IMR-90 (cell line): ENCODE results near the gene DUS1L. TPM values are rescaled to one million over a fixed set of nuclear protein-coding genes. Genes with fewer than 3 reads are reported as not detected.

Experiments
- ATAC-seq: fragments of 200-7000 bp; cut with Tn5 transposase; 2 replicates; pipeline ENCODE4 v1.9.1; 2020; ENCODE audit warnings: low read depth, mild to moderate bottlenecking, moderate library complexity
- BruUV-seq: library from RNA; stranded (reverse); fragments of 400-500 nt; replicated peaks from 2 replicates; lab custom pipeline; 2021; lab: Mats Ljungman, UMichigan
- CTCF ChIA-PET: fragments of 300-600 bp; formaldehyde crosslinking; extraction: SDS; loops from one replicate; lab custom pipeline; 2021; ENCODE audit warnings: antibody characterized with exemption; lab: Yijun Ruan, JAX
- POLR2A ChIA-PET: fragments of 300-600 bp; sonication (Branson Sonifier 250); formaldehyde crosslinking; loops from one replicate; lab custom pipeline; 2022; ENCODE audit warnings: antibody characterized with exemption; ENCODE audit not compliant: unreplicated experiment; lab: Charles Lee
- DNase-seq: peaks from one replicate; pipeline ENCODE4 v3.0.0; 2013
- H2AFZ ChIP-seq: replicated peaks from 2 replicates; pipeline ENCODE3; 2013; ENCODE audit warnings: low read length, mild to moderate bottlenecking; ENCODE audit not compliant: poor library complexity
- H2AK5ac ChIP-seq: 2 replicates; pipeline ENCODE4 v1.6.1; 2013; ENCODE audit warnings: low read depth, low read length, inconsistent platforms
- H2AK9ac ChIP-seq: replicated peaks from 2 replicates; pipeline ENCODE3; 2013; ENCODE audit warnings: mild to moderate bottlenecking, low read depth, low read length, moderate library complexity; ENCODE audit not compliant: poor library complexity
- H2BK120ac ChIP-seq: 2 replicates; pipeline ENCODE4 v1.6.1; 2013; ENCODE audit warnings: low read depth, low read length, inconsistent platforms
- H2BK15ac ChIP-seq: 3 replicates; pipeline ENCODE4 v1.6.1; 2013; ENCODE audit warnings: low read depth, low read length, inconsistent platforms
- H2BK20ac ChIP-seq: 2 replicates; pipeline ENCODE4 v1.6.1; 2013; ENCODE audit warnings: low read depth, mild to moderate bottlenecking, inconsistent platforms, low read length, moderate library complexity
- H2BK5ac ChIP-seq: 2 replicates; pipeline ENCODE4 v1.6.1; 2013; ENCODE audit warnings: mild to moderate bottlenecking, low read depth, low read length, inconsistent platforms; ENCODE audit not compliant: poor library complexity, severe bottlenecking
- H3K14ac ChIP-seq: replicated peaks from 2 replicates; pipeline ENCODE4 v1.6.1; 2013; ENCODE audit warnings: low read depth, low read length, inconsistent platforms
- H3K18ac ChIP-seq: 2 replicates; pipeline ENCODE4 v1.6.1; 2013; ENCODE audit warnings: low read depth, low read length, control low read depth
- H3K23ac ChIP-seq: 2 replicates; pipeline ENCODE4 v1.6.1; 2013; ENCODE audit warnings: low read depth, low read length, inconsistent platforms
- H3K27ac ChIP-seq: 2 replicates; pipeline ENCODE4 v1.5.1; 2013; ENCODE audit warnings: mild to moderate bottlenecking, control low read depth, low read length; ENCODE audit not compliant: insufficient read depth
- H3K27me3 ChIP-seq: 2 replicates; pipeline ENCODE4 v1.6.1; 2013; ENCODE audit warnings: low read length; ENCODE audit not compliant: control insufficient read depth, insufficient read depth
- H3K36me3 ChIP-seq: 2 replicates; pipeline ENCODE4 v1.6.1; 2013; ENCODE audit warnings: low read length, mixed read lengths; ENCODE audit not compliant: control insufficient read depth, insufficient read depth
- H3K4ac ChIP-seq: 2 replicates; pipeline ENCODE4 v1.6.1; 2013; ENCODE audit warnings: low read depth, low read length, inconsistent platforms
- H3K4me1 ChIP-seq: 2 replicates; pipeline ENCODE4 v1.6.1; 2013; ENCODE audit warnings: low read length, mixed read lengths; ENCODE audit not compliant: control insufficient read depth, insufficient read depth
- H3K4me2 ChIP-seq: 2 replicates; pipeline ENCODE4 v1.6.1; 2013; ENCODE audit warnings: low read depth, mild to moderate bottlenecking, control low read depth, low read length, moderate library complexity
- H3K4me3 ChIP-seq: 2 replicates; pipeline ENCODE4 v1.5.1; 2013; ENCODE audit warnings: low read depth, mild to moderate bottlenecking, control low read depth, low read length, moderate library complexity; ENCODE audit not compliant: insufficient read depth
- H3K56ac ChIP-seq: 2 replicates; pipeline ENCODE4 v1.6.1; 2013; ENCODE audit warnings: low read length, inconsistent platforms; ENCODE audit not compliant: insufficient read depth; ENCODE audit errors: extremely low read depth
- H3K79me1 ChIP-seq, 2 experiments: 2 replicates each; pipeline ENCODE4 v1.6.1; 2013; ENCODE audit warnings: low read length in 2 of 2, inconsistent platforms in 1 of 2, low read depth in 1 of 2
- H3K9ac ChIP-seq: 2 replicates; pipeline ENCODE4 v1.6.1; 2013; ENCODE audit warnings: low read depth, low read length, control low read depth
- H3K9me1 ChIP-seq: 2 replicates; pipeline ENCODE4 v1.6.1; 2013; ENCODE audit warnings: low read length, inconsistent platforms; ENCODE audit not compliant: insufficient read depth
- H3K9me3 ChIP-seq: 2 replicates; pipeline ENCODE4 v1.6.1; 2013; ENCODE audit warnings: low read length; ENCODE audit not compliant: control insufficient read depth, insufficient read depth
- H4K20me1 ChIP-seq: 2 replicates; pipeline ENCODE4 v1.6.1; 2013; ENCODE audit warnings: low read length, inconsistent platforms; ENCODE audit not compliant: insufficient read depth
- H4K5ac ChIP-seq: 2 replicates; pipeline ENCODE4 v1.6.1; 2013; ENCODE audit warnings: mild to moderate bottlenecking, low read depth, low read length, control low read depth
- H4K8ac ChIP-seq, 2 experiments: 2 replicates each; pipeline ENCODE4 v1.6.1; 2013; ENCODE audit warnings: low read depth in 2 of 2, low read length in 2 of 2, control low read depth in 1 of 2, inconsistent platforms in 1 of 2
- H4K91ac ChIP-seq: 2 replicates; pipeline ENCODE4 v1.6.1; 2013; ENCODE audit warnings: low read depth, low read length, inconsistent platforms; ENCODE audit not compliant: insufficient read depth
- BHLHE40 ChIP-seq: fragments of 150-350 bp; IDR thresholded peaks from 2 replicates; pipeline ENCODE4 v1.6.1; 2016; ENCODE audit warnings: mild to moderate bottlenecking, low read depth, low read length
- CEBPB ChIP-seq: IDR thresholded peaks from 2 replicates; pipeline ENCODE4 v1.6.1; 2012; ENCODE audit warnings: low read depth, low read length, improper control_type of control experiment
- CHD1 ChIP-seq: IDR thresholded peaks from 2 replicates; pipeline ENCODE4 v1.6.1; 2012; ENCODE audit warnings: low read depth, low read length, improper control_type of control experiment
- CTCF ChIP-seq: conservative IDR thresholded peaks from 2 replicates; pipeline ENCODE4 v1.5.1; 2012; ENCODE audit warnings: mild to moderate bottlenecking, low read depth, low read length, improper control_type of control experiment
- ELK1 ChIP-seq: fragments of 150-350 bp; IDR thresholded peaks from 2 replicates; pipeline ENCODE4 v1.6.1; 2016; ENCODE audit warnings: low read depth, mild to moderate bottlenecking, low read length, moderate library complexity, borderline replicate concordance
- FOS ChIP-seq: fragments of 150-350 bp; IDR thresholded peaks from 2 replicates; pipeline ENCODE4 v1.6.1; 2016; ENCODE audit warnings: low read depth, low read length
- MAFK ChIP-seq: IDR thresholded peaks from 2 replicates; pipeline ENCODE4 v1.6.1; 2012; ENCODE audit warnings: low read depth, low read length, improper control_type of control experiment
- MAZ ChIP-seq: IDR thresholded peaks from 2 replicates; pipeline ENCODE4 v1.6.1; 2012; ENCODE audit warnings: low read depth, mild to moderate bottlenecking, low read length, improper control_type of control experiment, moderate library complexity, borderline replicate concordance
- MXI1 ChIP-seq: IDR thresholded peaks from 2 replicates; pipeline ENCODE4 v1.6.1; 2012; ENCODE audit warnings: low read depth, mild to moderate bottlenecking, low read length, moderate library complexity, borderline replicate concordance
- NFE2L2 ChIP-seq: fragments of 150-350 bp; IDR thresholded peaks from 2 replicates; pipeline ENCODE4 v1.6.1; 2016; ENCODE audit warnings: low read depth, mild to moderate bottlenecking, low read length
- POLR2A ChIP-seq: IDR thresholded peaks from 2 replicates; pipeline ENCODE4 v1.6.1; 2012; ENCODE audit warnings: mild to moderate bottlenecking, low read depth, low read length
- RAD21 ChIP-seq: IDR thresholded peaks from 2 replicates; pipeline ENCODE4 v1.6.1; 2012; ENCODE audit warnings: low read length, improper control_type of control experiment
- RCOR1 ChIP-seq: IDR thresholded peaks from 2 replicates; pipeline ENCODE4 v1.6.1; 2012; ENCODE audit warnings: mild to moderate bottlenecking, low read length, improper control_type of control experiment; ENCODE audit not compliant: insufficient replicate concordance
- RFX5 ChIP-seq: IDR thresholded peaks from 2 replicates; pipeline ENCODE4 v1.8.0; 2012; ENCODE audit warnings: low read depth, mild to moderate bottlenecking, low read length, moderate library complexity
- SMC3 ChIP-seq: fragments of 150-350 bp; IDR thresholded peaks from 2 replicates; pipeline ENCODE4 v1.6.1; 2016; ENCODE audit warnings: low read depth, mild to moderate bottlenecking, antibody characterized with exemption, low read length, moderate library complexity
- USF2 ChIP-seq: fragments of 150-350 bp; IDR thresholded peaks from 2 replicates; pipeline ENCODE4 v1.6.1; 2017; ENCODE audit warnings: mild to moderate bottlenecking, antibody characterized with exemption, low read length, low read depth
- WGBS, 2 experiments: methylation state at CpG; one replicate each; pipeline versions ENCODE4 v1.1.5 to v1.1.7; 2013; ENCODE audit warnings: missing lambda C conversion rate in 2 of 2; ENCODE audit not compliant: insufficient read length in 1 of 2; ENCODE audit errors: extremely low coverage in 2 of 2; 5-methylcytosine and 5-hydroxymethylcytosine counted together
- dilution Hi-C: fragments of 300-500 bp; cut with HindIII; formaldehyde crosslinking; loops from one replicate; pipeline ENCODE4 v1.14.3; 2018; ENCODE audit warnings: low sequenced_read_pairs; ENCODE audit not compliant: unreplicated experiment
- in situ Hi-C: fragments of 300-500 bp; cut with MboI; formaldehyde crosslinking; loops from 3 replicates; pipeline ENCODE4 v1.14.3; 2019; ENCODE audit warnings: low sequenced_read_pairs, inconsistent platforms, mixed read lengths
- intact Hi-C: fragments of 100-400 bp; cut with micrococcal nuclease; formaldehyde crosslinking; loops from 2 replicates; pipeline ENCODE4 v1.10.0; 2022
- polyA plus RNA-seq, 3 experiments: library from polyadenylated mRNA; depleted of rRNA; stranded (reverse); fragments of >200 nt; gene quantifications; 2 replicates each; pipeline ENCODE4 v1.2.3, GENCODE V29; 2012; ENCODE audit warnings: low replicate concordance in 1 of 3
- total RNA-seq: library from RNA; depleted of rRNA; stranded (reverse); fragments of >200 nt; gene quantifications from 2 replicates; pipeline ENCODE4 v1.2.3, GENCODE V29; 2012

The DUS1L gene
- total and polyA plus RNA-seq, 2 of the 4 experiments (the other 2 are of a cell fraction): 29.0 to 76.9 TPM

GRCh38 chr17:82012261-82012639 is 53.4 kb downstream of the DUS1L start:
- H3K4me2 ChIP-seq: no peak overlapping the region
- POLR2A ChIA-PET: no interaction called here
- intact Hi-C loops: no loop called here

More at GRCh38 chr17:82012261-82012639, 53.4 kb downstream of the DUS1L start:
- no peak overlapping the region for H2AK5ac ChIP-seq
- TF ChIP-seq CEBPB (no peak), BHLHE40 (no peak), CHD1 (no peak), ELK1 (no peak), MAZ (no peak), RCOR1 (no peak), MAFK (no peak), POLR2A (no peak), MXI1 (no peak), SMC3 (no peak), CTCF (no peak), FOS (no peak), USF2 (no peak), NFE2L2 (no peak), RFX5 (no peak), RAD21 (no peak)
- H3K27ac ChIP-seq: no peak overlapping the region
- H3K9ac ChIP-seq: no peak overlapping the region
- WGBS, 2 experiments: 74% methylated on average over 15 of the region's 20 CpGs; no CpG with 5 or more reads in 1 of the 2 experiments
- no peak overlapping the region for H3K18ac ChIP-seq
- no peaks in the 10 kb centered on the region; the same call in 1 of the 2 replicates for H4K20me1 ChIP-seq
- H2BK15ac ChIP-seq: no peak overlapping the region
- no peak overlapping the region for H3K56ac ChIP-seq
- ATAC-seq (no peak), DNase-seq (no peak)
- H3K9me1 ChIP-seq: no peaks in the 10 kb centered on the region
- no peak overlapping the region for H3K4me3 ChIP-seq
- H3K14ac ChIP-seq: no peak overlapping the region
- no peaks in the 10 kb centered on the region for H3K79me1 ChIP-seq
- H3K36me3 ChIP-seq: peaks cover 3% of the 10 kb centered on the region; the same call in 1 of the 2 replicates
- BruUV-seq: no TSS peak
- H2BK120ac ChIP-seq: no peak overlapping the region
- no peak overlapping the region for H3K23ac ChIP-seq
- no peak overlapping the region for H2AFZ ChIP-seq
- dilution Hi-C loops (no loop called here), in situ Hi-C loops (no loop called here)
- no peaks in the 10 kb centered on the region for H3K9me3 ChIP-seq
- H2BK5ac ChIP-seq: no peak overlapping the region
- no peak overlapping the region for H2BK20ac ChIP-seq
- no peak overlapping the region for H4K91ac ChIP-seq
- no peak overlapping the region for H4K8ac ChIP-seq
- H2AK9ac ChIP-seq: no peak overlapping the region
- no peak overlapping the region for H4K5ac ChIP-seq
- no peaks in the 10 kb centered on the region for H3K4me1 ChIP-seq
- H3K4ac ChIP-seq: no peak overlapping the region
- no peaks in the 10 kb centered on the region for H3K27me3 ChIP-seq
- CTCF ChIA-PET: interaction anchor here (0.5 to 1.3 kb wide), 2 partner anchors 53 to 124 kb away, joined by 3 to 4 read pairs; no protein-coding TSS in a partner anchor
